T1000 (cell line): Measurements from ENCODE around the gene C19orf47.

Source experiments
- DNase-seq: peaks from one replicate; lab custom pipeline; 2025; ENCODE audit warnings: mixed read lengths; lab: John Stamatoyannopoulos, UW

The C19orf47 gene, protein sequence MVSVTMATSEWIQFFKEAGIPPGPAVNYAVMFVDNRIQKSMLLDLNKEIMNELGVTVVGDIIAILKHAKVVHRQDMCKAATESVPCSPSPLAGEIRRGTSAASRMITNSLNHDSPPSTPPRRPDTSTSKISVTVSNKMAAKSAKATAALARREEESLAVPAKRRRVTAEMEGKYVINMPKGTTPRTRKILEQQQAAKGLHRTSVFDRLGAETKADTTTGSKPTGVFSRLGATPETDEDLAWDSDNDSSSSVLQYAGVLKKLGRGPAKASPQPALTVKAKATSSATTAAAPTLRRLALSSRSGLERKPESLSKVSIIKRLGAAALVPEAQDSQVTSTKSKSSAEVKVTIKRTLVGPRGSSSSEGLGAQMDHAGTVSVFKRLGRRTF

DNA sequence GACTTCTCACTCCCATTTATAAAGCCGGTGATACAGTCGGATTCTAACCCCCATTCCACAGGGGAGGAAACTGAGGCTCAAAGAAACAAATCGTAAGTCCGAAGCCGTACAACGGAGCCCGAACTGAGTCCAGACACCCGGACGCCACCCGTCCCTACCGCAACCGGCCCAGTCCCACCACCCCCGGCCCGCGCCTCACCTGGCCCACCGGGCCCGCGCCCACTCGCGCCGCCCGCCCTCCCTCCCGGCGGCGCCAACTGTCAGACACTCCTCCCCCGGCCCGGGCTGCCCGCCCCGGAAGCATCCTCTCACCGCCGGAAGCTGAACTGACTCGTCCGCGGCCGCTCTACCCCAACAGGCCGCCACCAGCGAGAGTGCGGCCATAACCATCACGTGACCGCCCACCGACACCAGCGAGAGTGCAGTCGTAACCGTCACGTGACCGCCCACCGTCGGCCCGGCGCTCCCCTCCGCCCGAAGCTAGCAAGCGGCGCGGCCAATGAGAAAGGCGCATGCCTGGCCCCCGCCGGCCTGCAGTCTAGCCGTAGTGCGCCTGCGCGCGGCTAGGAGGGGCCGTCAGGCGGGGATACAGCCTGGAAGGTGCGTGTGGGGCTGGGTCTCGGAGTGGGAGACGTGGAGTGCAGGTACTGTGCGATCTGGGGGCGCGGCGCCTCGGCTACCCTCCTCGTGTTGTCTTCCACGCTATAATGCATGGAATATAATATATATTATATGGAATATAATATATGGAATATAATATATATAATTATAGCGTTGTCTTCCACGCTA lies at the start of gene C19orf47, which contains the start of gene PLD3:
Gene C19orf47 (minus strand): TSS at position 273 of the 789 bp plus-strand sequence. CDS start 6,540 bp downstream, outside the sequence.
Gene PLD3 (plus strand): TSS at position 571 of the 789 bp plus-strand sequence. CDS start 17,789 bp downstream, outside the sequence.
- peak; percentile 98 for DNase-seq

DNA sequence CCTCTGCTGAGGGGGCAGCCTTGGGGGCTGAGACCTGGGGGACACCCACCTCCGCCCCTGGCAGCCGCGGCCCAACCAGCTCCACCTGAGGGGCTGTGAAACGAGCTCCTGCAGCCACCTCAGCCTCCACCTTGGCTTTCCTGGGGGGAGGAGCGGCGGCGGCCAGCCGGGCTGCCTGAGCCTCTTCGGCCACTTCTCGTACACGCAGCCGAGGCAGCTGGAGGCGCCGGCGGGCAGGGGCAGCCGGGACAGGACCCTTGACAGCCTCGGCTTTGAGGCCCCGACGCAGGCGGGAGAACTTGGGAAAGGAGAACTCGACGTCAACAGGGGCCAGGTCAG lies 49.3 kb upstream of the C19orf47 start:
- no peak for DNase-seq

DNA sequence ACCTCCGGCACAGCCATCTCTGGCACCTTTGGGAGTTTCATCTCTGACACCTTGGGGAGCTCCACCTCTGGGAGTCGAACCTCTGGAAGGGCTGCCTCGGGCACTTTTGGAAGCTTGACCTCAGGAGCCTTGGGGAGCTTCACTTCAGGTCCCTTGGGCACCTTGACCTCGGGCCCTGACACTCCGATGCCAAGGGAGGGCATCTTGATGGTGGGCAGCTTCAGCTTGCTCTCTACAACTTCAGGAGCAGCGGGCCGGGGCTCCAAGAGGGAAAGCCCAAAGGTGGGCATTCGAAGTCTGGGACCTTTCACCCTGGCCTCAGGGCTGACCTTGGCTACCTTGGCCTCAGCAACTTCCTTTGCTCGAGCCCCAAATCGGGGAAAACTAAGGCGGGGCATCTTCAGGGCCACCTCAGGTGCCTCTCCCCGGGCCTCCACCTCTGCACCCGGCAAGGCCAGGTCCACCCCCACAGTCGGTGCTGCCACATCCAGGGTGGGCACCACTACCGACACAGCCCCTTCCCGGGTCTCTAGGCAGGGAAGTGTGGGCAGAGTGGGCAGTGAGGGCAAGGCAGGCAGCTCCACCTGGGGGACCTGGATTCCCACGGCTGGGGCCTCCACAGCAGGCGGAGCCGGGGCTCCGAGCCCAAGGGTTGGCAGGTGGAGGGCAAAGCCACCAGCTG lies 48.8 kb upstream of the C19orf47 start:
- DNase-seq = no peak

DNA sequence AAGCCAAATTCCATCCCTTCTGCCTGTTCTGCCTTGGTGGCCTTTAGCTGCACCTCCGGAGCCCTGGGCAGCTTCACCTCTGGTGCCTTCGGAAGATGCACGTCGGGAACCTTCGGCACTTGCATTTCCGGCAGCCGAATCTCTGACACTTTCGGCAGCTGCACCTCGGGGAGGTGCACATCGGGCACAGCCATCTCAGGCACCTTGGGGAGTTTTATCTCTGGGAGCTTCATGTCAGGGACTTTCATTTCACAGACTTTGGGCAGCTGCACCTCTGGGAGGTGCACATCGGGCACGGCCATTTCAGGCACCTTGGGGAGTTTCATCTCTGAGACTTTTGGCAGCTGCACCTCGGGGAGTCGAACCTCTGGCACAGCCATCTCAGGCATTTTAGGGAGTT lies 47.8 kb upstream of the C19orf47 start:
- no peak for DNase-seq

DNA sequence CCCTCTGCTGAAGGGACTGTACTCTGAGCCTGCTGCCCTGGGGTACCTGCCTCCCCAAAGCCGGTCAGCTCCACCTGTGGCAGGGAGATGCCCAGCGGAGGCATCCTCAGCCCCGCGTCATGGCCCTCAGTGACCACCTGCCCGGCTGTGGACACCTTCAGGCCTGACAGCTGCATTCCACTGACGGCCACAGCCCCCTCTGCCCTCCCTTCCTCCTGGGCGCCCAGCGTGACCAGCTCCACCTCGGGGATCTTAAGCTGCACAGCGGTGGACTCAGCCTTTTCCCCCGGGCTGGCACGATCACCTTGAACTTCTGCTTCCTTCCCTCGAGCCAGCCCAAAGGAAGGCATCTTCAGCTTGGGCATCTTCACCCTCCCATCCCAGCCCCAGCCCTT lies 46.6 kb upstream of the C19orf47 start:
- DNase-seq = no peak

DNA sequence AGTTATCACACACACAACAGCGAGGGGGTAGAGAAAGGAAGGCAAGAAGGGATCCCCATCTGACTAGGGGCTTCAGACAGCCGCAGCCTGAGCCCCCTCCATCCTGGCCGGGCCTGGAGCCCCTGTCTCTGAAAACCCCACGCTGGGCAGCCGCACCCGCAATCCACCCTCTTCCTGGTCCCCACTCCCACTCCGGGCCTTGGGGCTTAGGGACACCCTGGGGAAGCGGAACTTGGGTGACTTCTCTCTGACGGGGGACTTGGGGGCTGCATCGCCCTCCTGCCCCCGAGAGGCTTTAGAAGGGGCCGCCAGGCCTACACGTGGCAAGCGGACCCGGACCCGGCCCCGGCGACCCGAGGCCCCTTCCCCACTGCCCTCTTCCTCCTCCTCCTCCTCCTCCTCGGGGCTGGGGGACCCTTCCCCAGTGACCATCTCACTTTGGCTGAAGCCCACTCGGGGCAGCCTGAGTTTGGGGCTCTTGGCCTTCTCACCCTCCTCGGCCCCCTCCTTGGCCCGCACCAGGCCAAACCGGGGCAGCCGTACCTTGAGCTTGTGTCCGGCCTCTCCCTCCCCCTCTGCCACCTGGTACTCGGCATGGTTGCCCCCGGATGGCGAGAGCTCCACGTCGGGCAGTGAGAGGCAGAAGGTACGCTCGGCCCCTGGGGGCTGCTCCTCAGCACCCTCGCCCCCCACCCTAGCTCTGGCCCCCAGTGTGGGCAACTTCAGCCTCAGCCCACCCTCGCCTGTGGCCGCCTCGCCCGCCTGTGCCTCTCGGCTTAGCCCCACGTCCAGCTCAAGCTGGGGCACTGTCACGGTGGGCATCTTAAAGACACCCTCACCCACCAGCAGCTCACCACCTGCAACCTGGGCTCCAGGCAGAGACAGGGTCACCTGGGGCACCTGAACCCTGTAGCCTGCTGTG lies 46.0 kb upstream of the C19orf47 start:
- DNase-seq = no peak

DNA sequence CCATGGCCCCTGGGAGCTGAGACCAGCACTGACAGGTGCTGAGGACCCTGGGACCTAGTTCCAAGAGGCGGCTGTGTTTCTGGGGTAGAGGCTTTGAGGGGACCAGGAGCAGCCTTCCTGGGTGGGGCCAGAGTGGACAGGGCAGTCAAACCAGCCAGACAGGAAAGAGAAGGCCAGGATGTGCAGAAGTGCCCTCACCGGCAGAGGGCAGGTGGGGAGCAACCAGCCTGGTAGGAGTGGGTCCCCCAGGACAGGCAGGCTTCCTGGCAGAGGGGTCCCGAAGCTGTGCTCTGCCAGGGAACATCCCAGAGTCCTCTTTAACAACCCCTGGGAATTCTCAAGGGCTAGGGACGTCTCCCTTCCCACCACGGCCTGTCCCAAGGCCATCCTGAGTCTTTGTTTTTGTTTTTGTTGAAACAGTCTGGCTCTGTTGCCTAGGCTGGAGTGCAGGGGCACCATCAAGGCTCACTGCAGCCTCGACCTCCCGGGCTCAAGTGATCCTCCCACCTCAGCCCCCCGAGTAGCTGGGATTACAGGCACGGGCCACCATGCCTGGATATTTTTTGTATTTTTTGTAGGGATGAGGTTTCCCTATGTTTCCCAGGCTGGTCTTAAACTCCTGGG lies 44.8 kb upstream of the C19orf47 start:
- DNase-seq = no peak

DNA sequence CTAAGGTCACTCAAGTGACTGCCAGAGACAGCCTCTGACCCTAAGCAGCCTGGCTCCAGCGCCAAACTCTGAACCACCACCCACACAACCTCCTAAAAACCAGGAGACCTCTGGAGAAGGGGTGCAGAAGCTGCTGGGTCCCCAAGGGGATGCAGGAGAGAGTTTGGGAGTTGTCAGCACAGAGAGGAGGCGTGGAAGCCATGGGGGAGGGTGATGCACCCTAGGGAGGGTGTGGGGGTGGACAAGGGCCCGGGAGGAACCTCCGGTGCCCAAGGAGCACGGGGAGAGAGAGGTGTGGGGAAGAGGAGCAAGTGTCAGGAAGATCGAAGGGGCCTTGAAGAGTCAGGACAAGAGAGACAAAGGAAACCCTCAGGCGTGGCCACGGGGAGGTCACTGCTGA lies 43.9 kb upstream of the C19orf47 start:
- DNase-seq = no peak

DNA sequence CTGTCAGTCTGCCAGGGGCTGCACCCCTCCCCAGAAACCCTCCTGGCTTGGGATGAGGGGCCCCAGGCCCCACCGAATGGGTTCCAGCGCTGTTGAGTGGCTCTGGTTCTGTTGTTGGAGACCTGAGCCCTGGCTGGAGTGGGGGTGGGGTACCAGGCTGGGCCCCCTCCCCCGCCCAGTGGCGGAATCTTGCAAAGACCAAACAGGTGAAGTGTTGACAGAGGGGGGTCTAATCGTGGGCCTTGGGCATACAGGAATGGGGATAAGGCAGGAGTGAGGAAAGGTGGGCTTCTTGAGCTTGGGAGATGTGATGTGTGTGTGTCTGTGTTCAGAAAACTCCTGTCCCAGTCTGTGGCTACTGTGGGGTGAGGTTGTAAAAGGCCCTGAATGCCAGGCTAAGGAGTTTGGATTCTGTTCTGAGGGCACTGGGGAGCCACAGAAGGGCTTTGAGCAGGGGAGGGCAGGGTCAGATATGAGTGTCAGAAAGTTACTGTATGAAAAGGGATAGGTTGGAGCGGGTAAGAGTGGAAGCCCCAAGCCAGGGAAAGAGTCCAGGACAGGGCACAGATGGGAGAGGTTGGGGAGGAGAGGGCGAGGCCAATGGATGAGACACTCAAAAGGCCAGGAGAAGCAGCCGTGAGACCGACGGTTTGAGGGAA lies 42.0 kb upstream of the C19orf47 start, which contains the start of gene HIPK4:
Gene HIPK4 (minus strand): TSS at position 98 of the 659 bp plus-strand sequence. CDS start 279 bp downstream, outside the sequence.
- no peak for DNase-seq

DNA sequence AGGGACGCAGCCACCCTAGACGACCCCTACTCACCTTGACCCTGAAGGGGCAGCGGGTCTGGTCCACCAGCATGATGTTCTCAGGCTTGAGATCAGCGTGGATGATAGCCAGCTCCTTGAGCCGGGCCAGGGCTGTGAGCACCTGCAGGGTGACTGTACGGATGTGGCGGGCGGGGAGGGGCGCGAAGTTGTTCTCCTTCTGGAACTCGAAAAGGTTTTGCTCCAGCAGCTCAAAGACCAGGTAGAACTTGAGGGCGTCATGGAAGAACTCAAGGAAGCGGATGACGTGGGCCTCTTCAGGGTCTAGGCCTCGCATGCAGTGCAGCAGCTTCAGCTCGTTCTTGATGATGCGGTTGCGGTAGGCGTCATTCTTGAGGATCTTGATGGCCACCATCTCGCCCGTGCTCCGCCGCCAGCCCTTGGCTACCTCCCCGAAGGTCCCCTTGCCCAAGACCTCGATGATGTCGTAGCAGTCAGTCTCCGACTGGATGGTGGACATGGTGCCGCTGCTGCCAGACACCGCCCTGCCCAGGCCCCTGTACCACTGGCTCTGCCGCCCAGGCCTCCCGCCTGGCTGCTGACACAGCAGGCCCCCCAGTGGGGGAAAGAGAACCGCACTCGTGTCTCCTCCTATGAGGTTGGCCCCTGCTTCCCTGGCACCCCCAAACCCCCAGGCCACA lies 41.3 kb upstream of the C19orf47 start:
- no peak for DNase-seq

DNA sequence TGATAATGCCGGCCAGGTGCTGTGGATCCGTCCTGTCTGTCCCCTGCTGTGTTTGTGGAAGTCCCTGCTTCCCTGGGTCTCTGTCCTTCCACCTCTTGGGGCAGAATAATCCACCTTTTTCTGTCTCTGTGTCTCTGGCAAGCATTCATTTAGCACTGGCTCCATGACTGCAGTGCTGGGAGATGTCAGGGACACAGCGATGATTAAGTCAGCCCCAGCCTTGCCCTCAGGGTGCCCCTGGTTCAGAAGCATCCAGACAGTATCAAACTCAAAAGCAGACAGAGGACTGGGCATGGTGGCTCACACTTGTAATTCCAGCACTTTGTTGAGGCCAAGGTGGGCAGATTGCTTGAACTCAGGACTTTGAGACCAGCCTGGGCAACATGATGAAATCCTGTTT lies 40.3 kb upstream of the C19orf47 start:
- no peak for DNase-seq

DNA sequence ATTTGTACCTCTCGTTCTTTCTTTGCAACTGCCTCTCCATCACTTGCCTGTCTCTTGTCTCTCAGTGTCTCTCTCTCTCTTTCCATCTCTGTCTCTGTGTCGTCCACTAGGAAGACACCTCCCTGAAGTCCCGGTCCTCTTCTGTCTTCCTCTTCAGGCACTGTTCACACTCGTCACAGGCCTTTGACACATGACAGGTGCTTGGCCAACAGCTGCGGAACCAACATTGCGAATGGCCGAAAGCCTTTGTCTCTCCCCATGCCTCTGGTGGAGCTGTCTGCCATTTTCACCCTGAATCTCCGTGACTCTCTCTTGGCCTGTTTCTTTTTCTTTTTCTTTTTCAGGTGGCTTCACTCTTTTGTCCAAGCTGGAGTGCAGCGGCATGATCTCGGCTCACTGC lies 39.0 kb upstream of the C19orf47 start:
- no peak for DNase-seq

DNA sequence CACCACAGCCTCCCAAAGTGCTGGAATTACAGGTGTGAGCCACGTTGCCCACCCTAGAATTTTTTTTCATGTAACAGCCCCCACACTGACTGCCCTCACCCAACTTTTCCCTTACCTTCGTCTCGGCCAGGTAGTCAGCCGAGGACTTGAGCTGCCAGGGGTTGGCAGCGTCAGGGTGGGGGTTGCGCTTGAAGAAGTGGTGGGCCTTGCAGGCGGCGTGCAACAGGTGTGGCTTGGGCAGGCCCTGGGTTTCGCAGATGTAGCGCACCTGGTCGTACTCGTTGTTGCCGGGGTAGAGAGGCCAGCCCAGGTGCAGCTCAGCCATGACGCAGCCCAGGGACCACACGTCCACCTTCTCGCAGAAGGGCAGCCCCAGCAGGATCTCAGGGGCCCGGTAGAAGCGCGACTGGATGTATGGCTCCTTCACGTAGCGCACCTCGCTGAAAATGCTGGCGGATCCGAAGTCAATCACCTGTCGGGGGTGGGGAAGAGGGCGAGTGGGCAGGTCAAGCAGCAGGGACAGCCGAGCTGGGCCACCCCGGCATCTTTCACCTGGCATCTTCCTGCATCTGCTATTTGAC lies 35.6 kb upstream of the C19orf47 start:
- no peak for DNase-seq

DNA sequence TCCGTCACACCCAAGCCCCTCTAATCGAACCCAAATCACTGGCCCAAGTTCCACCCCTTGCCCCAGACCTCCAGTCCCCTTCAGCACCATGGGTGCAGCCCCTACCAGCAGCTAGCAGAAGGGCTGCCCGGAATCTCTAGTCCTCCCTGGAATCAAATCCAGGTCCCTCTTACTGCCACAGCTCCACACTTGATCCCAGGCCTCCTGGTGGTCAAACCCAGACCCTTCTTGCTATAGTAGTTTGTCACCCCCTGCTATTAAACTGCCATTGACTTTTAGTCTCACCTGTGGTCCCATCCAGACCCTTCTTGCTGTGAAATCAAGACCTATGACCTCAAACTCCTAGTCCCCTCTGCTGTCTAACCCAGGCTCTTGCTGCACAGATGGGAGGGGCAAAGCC lies 33.1 kb upstream of the C19orf47 start:
- no peak for DNase-seq

DNA sequence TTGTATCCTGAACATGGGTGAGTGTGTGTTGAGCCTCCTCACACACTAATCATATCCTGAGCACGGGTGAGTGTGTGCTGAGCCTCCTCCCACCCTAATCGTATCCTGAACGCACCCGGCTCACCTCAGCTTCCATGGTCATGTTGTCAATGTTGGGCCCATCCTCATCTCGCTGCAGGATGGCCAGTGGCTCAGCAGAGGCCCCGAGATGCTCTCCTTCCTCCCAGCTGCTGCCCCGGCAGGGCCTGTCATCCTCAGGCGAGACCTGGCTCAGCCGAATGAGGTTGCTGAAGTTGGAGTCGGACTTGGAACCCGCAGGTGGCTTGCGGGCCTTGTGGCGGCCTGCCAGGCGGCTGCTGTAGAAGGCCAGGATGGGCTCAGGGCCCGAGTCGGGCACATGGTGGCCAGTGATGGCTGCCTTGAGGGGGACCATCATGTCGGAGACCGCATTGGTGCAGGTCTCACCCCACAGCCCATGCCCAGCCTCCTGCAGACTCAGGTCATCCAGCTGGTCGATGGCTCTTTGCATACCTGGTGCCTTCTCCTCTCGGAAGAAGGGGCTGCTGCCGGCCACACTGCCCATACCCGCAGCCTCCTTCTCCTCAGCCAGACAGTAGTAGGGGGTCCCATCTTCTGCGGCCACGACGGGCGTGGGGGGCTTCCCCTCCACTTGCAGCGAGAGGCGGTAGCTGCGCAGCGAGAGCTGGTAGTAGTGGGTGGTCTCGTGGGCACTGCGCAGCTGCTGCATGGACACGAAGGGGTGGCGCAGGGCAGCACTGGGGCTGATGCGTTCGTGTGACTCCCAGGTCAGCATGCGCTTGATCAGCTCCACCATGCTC lies 32.2 kb upstream of the C19orf47 start:
- no peak for DNase-seq

DNA sequence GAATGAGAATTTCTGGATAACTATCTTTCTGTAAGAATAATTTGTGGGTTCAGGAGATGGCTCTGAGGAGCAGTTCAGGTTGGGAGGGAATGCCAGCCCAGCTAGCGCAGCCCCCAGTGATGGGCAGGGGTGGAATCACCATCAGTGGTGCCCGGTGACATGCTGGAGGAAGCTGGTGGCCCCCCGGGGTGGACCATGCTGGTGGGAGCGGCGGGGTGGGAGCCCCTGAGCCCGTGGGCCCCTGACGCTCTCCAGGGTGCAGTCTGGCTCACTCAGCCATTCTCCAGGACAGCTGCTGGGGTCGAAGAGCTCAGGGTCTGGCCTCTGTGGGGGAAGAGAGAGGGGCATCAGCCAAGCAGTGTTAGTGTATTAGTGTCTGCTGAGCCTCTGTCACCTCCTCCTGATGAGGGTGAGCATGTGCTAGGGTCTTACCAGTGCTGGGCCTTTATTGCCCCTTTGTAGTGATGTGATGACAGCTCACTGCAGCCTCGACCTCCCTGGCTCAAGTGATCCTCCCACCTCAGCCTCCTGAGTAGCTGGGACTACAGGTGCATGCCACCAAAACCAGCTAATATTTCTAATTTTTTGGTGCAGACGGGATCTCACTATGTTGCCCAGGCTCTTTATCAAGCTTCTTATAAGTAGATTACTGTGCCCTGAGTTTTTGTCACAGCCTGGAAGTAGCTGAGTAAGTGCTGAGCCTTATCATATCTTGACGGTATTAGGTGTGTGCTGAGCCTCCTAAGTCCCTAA lies 31.4 kb upstream of the C19orf47 start:
- no peak for DNase-seq

DNA sequence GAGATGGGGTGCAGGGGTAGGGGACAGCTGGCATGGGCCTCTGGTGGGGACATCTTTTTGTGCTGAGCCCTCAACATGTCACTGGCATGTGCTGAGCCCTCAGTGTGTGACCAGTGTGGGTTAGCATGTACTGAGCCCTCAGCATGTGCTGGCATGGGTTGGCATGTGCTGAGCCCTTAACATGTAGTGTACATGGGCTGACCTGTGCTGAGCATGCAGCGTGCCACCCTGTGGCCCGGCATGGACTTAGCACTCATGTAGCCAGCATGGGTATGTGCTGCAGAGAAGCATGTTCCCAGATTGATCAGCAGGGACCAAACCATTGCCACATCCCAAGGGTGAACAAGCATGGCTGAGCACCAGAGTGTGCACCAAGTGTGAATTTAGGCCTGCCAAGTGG lies 30.3 kb upstream of the C19orf47 start:
- DNase-seq = no peak

DNA sequence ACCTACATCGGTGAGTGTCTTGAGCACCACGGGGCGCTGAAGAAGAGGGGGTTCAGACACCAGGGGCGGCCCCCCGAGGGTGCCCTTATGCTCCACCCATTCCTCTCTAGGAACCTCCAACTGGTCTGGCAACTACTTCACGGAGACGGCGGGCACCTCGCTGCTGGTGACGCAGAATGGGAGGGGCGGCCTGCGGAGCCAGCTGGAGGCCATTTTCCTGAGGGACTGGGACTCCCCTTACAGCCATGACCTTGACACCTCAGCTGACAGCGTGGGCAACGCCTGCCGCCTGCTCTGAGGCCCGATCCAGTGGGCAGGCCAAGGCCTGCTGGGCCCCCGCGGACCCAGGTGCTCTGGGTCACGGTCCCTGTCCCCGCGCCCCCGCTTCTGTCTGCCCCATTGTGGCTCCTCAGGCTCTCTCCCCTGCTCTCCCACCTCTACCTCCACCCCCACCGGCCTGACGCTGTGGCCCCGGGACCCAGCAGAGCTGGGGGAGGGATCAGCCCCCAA lies 29.7 kb upstream of the C19orf47 start:
- DNase-seq = no peak
